ENCODE data around the gene TMEM154.
"Not testable (repeated sequence)": the region's sequence is repeated elsewhere in the genome, so short reads cannot be mapped to it uniquely, and the experiment has no call there.

The TMEM154 gene

GRCh38 chr4:152665691-152666395 is 14.0 kb downstream of the TMEM154 start:
- DNase-seq = no peak

GRCh38 chr4:152664067-152664378 is 15.8 kb downstream of the TMEM154 start:
- not testable (repeated sequence) for DNase-seq

- no peak for DNase-seq
Observed at GRCh38 chr4:152663203-152664066, 16.4 kb downstream of the TMEM154 start.

- no peak for DNase-seq
Observed at GRCh38 chr4:152661649-152662048, 18.1 kb downstream of the TMEM154 start.

- no peak for DNase-seq
Observed at GRCh38 chr4:152660526-152660925, 19.3 kb downstream of the TMEM154 start.

- DNase-seq = no peak
Observed at GRCh38 chr4:152659806-152660205, 20.0 kb downstream of the TMEM154 start.

- DNase-seq = no peak
Observed at GRCh38 chr4:152657657-152658056, 22.1 kb downstream of the TMEM154 start.

- no peak for DNase-seq
Observed at GRCh38 chr4:152655272-152656129, 24.3 kb downstream of the TMEM154 start.

GRCh38 chr4:152652102-152652501 is 27.7 kb downstream of the TMEM154 start:
- DNase-seq = no peak

GRCh38 chr4:152651473-152652060 is 28.2 kb downstream of the TMEM154 start:
- DNase-seq = no peak

GRCh38 chr4:152646221-152646620 is 33.6 kb downstream of the TMEM154 start:
- no peak for DNase-seq

GRCh38 chr4:152644130-152644529 is 35.7 kb downstream of the TMEM154 start:
- DNase-seq = no peak

GRCh38 chr4:152643153-152644035 is 36.4 kb downstream of the TMEM154 start:
- DNase-seq = no peak

- no peak for DNase-seq
Observed at GRCh38 chr4:152640058-152640921, 39.5 kb downstream of the TMEM154 start.

- DNase-seq = no peak
Observed at GRCh38 chr4:152635851-152636250, 43.9 kb downstream of the TMEM154 start.

- DNase-seq = peak; percentile 70
Observed at GRCh38 chr4:152634110-152634760, 45.6 kb downstream of the TMEM154 start.

GRCh38 chr4:152633118-152633517 is 46.7 kb downstream of the TMEM154 start:
- DNase-seq = peak; percentile 92

- no peak for DNase-seq
Observed at GRCh38 chr4:152630324-152630723, 49.5 kb downstream of the TMEM154 start.

- no peak for DNase-seq
Observed at GRCh38 chr4:152629908-152630307, 49.9 kb downstream of the TMEM154 start.

- no peak for DNase-seq
Observed at GRCh38 chr4:152628128-152628527, 51.7 kb downstream of the TMEM154 start.

All from islet precursor cell (in vitro differentiated cells).